ENCODE results near the gene CCDC12. TPM values are rescaled to one million over a fixed set of nuclear protein-coding genes. Genes with fewer than 3 reads are reported as not detected.

The CCDC12 gene
- total RNA-seq = 62.3 and 62.5 TPM in 2 replicates

DNA sequence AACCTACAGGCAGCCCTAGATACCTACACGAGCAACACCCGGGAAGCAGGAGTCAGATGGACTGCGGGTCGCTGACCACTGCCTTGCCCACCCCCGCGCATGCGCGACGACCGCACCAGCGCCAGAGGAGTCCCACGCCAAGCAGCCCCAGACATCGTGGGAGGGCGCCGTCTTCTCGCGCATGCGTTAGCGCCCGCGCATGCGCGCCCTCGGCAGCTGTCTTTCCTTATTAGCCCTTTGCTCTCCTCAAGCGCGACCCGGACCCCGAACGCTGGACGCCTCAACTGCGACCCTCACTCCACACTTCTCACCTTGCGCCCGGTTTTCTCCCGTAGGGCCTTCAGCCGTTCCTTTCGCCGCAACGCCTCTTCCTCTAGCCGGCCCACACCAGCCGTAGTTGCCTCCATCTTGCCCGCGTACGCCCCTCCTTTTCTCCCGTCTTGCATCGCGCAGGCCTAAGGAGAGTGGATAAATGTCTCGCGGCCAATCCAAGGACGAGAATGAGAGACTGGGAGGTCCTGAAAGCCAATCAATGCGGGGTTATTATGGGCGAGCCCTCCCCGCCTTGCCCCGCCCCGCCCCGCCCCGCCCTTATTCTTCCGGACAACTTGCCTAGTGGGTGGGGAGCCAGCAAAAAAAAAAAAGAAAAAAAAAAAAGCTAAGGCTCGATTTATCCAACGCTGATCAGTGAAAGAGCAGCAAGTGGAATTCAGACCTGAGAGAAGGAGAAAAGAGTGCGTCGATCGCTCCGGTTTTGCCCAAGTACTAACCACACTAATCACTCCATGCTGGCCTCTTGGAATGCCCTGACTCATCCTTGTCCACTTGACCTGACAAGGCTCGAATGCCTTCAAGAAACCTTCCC lies at the start of gene CCDC12:
Gene CCDC12 (minus strand): TSS at position 420 of the 865 bp plus-strand sequence. CDS start 13 bp downstream, at position 407.
- intact Hi-C loops (cut with micrococcal nuclease) = loop anchor here (1.0 to 5.0 kb wide), 8 partner anchors 43 to 1112 kb away; partner anchors contain the start of genes ELP6, SCAP and SMARCC1

DNA sequence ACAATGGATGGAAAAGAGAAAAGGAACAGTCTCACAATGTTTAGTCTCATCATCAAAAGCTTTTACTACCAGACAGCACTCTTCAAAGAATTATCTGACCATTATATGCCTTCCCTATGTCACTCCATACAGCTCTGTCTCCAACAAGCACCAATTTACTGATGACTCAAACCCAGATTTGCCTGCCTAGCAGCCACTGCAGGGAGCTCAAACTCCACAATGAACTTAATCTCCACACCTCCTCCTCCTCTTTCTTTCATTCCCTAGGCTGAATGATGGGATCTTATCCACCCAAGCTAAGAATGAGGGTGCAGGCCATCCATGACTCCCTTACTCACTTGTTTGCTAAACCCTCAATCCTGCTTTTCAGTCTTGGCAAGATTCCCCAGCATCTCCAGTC lies 48.4 kb upstream of the CCDC12 start:
- intact Hi-C loops (cut with micrococcal nuclease) = no loop called here

DNA sequence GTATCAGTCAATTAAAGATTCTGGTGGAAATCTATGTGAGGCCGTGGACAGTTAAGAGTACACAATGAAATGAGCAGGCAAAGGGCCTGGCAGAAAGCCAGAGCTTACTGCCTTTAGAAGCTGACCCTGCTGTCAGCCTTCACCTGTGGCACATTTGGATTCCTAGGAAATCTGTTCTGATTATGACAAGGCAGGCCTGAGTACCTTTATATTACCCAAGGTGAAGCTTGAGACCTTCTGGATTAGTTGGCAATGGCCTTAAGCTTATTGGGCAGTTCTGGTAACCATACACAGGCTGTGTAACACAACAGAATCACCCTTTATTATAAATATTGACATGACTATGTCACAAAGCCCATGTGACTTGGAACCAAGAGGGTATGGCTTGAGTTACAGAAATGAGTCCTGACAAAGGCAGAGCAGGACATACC lies 46.1 kb upstream of the CCDC12 start:
- intact Hi-C loops (cut with micrococcal nuclease) = no loop called here

- intact Hi-C loops (cut with micrococcal nuclease) = no loop called here
Observed at GRCh38 chr3:47020311-47020710, 43.8 kb upstream of the CCDC12 start.

GRCh38 chr3:47019201-47019600 lies 42.7 kb upstream of the CCDC12 start:
- intact Hi-C loops (cut with micrococcal nuclease) = loop anchor here (1.0 to 5.0 kb wide), 6 partner anchors 10 to 363 kb away; partner anchors contain the start of genes CCDC12 and PTPN23

DNA sequence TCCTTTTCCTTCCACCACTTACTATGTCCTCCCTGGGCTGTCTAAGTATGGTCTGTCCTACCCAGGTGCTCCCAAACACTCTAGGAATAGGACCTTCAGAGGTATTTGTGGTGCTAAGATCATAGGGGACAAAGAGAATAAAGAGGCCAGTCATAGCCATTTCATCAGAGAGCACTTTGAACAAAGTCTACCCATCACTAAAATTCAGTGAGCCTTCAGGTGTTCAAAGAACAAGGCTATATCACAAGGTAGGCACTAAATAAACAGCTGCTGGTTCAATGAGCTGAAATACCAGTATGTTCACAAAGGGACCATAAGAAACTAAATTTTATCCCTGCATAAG lies 41.7 kb upstream of the CCDC12 start:
- intact Hi-C loops (cut with micrococcal nuclease) = loop anchor here (2.0 to 5.0 kb wide), 3 partner anchors 65 to 364 kb away; partner anchors contain the start of gene PTPN23

- intact Hi-C loops (cut with micrococcal nuclease) = loop anchor here (1.0 to 5.0 kb wide), 7 partner anchors 21 to 365 kb away; partner anchors contain the start of genes NBEAL2 and PTPN23
Observed at GRCh38 chr3:47017504-47018268, 41.1 kb upstream of the CCDC12 start.

DNA sequence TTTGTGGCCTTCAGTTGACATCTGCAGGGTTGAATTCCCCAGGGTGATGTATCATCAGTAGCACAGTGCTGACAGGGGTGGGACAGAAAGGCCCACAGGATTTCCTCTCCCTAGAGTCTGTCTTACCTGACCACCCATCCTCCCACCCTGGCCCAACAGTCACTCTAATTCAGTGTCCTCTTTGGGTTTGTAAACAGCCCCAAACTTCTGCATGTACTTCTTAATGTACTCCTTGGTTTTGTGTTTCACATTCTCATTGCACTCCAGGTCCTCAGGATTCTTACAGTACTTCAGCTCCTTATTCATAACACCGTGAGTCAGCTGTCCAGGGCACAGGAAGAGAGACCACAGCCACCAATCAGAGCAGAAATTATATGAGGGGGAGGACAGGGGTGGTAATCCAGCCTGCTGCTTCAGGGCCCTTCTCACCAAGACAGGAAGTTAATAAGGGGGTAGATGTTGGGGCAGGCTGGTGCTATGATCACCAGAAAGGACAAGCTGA lies 40.4 kb upstream of the CCDC12 start:
- intact Hi-C loops (cut with micrococcal nuclease) = loop anchor here (1.0 to 5.0 kb wide), 5 partner anchors 21 to 365 kb away; partner anchors contain the start of genes NBEAL2 and PTPN23

- intact Hi-C loops (cut with micrococcal nuclease) = loop anchor here (2.0 to 5.0 kb wide), 2 partner anchors 146 to 366 kb away; partner anchors contain the start of gene PTPN23
Observed at GRCh38 chr3:47016086-47016933, 39.8 kb upstream of the CCDC12 start.

DNA sequence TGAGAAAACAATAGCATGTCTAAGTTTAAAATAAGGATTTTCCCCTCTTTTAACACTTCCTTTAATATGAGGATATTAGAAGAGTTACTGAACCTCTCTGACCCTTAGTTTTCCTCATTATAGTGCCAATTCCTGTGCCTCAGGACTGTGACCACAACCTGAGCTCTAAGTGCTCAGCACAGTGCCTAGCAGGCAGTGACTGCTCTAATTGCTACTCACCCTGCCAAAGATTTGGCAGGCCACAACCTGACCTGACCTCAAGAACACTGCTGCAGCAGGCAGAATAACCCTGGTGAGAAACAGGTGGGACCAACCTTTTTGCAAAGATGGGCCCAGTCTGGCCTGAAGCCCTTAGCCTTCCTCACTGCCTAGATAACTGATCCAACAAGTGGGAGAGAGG lies 38.6 kb upstream of the CCDC12 start:
- intact Hi-C loops (cut with micrococcal nuclease) = loop anchor here (5.0 kb wide), 1 partner anchor 367 kb away; the partner anchor contains the start of gene PTPN23

- intact Hi-C loops (cut with micrococcal nuclease) = no loop called here
Observed at GRCh38 chr3:47014036-47014435, 37.5 kb upstream of the CCDC12 start.

DNA sequence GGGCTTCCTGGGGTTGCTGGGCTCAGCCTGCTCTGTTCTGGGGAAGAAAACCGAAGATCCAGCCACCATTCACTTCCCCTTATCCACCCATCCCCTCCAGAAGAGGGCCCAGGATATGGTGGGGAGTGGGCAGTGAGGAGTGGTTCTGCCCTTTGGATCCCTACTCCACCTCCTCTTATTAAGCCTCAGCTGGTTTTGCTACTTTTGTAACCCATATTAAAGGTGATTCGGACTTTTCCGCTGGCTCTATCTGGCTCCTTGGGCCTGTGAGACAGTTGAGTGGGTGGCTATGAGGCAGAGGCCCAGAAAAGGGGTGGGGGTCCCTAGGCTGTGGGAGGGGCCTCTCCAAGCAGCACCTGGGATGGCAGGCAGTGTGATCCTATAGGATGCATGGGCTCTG lies 36.7 kb upstream of the CCDC12 start:
- intact Hi-C loops (cut with micrococcal nuclease) = no loop called here

GRCh38 chr3:47012342-47013230 lies 36.0 kb upstream of the CCDC12 start:
- intact Hi-C loops (cut with micrococcal nuclease) = no loop called here

DNA sequence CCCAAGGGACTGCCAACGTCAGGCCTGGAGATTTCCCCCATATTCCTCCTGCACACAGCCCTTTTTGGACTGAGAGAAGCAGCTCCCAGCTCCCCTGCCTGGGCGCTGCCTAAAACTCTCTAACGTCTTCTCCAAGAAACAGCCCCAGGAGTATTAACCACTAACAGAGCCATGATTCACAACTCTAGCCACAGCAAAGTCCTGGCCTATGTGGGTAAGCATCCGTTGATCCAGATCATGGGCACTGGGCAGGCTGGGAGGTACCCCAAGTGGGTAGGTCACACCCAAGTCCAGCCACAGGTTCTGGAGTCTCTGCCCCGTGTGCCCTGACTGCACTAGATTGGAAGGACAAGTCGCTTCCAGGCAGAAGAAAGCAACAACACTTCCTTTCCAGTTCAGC lies 34.8 kb upstream of the CCDC12 start:
- intact Hi-C loops (cut with micrococcal nuclease) = no loop called here

DNA sequence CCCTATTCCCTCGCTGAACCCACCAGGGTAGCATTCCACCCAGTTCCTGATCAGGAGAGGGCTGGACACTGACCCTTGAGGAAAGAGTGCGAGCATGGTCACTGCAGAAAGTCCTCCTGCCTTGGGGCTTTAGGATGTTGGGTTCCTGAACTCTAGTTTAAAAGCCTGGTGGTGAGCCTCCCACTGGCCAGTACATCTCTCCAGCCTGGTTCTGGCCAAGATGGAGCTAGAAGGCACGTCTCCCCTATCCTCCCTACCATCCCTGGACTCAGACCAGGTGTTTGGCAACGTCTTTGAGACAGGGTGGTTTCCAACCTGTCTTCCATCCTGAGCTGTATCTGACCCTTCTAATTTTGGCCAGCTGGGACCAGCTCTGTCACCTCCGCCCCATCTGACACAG lies 34.4 kb upstream of the CCDC12 start:
- intact Hi-C loops (cut with micrococcal nuclease) = no loop called here

DNA sequence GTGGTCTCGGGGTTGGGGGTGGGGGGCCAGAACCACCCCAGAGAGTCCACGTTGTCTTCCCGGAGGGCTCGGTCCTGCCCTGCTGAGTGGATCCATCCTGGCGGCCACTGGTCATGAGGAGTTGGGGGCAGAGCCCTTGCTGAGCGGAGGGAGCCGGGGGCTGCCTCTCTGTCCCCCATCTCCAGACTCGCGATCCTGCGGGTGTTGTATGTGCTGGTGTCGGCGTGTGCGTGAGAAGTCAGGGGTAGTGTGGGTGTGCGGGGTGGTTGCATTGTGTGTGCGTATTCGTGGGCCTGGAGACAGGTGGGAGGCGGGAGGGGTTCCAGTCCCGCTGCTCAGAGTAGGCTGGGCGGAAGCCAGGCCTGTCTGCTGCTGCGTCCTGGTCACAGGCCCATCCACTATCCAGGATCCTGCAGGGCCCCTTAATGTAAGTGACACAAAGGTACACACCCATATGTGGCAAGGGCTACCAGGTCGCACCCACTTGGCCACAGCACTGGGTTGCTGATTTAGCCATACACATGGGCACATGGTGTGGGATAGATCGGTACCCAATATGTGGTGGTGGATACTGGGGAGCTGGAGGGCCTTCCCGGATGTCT lies 33.7 kb upstream of the CCDC12 start:
- intact Hi-C loops (cut with micrococcal nuclease) = no loop called here

DNA sequence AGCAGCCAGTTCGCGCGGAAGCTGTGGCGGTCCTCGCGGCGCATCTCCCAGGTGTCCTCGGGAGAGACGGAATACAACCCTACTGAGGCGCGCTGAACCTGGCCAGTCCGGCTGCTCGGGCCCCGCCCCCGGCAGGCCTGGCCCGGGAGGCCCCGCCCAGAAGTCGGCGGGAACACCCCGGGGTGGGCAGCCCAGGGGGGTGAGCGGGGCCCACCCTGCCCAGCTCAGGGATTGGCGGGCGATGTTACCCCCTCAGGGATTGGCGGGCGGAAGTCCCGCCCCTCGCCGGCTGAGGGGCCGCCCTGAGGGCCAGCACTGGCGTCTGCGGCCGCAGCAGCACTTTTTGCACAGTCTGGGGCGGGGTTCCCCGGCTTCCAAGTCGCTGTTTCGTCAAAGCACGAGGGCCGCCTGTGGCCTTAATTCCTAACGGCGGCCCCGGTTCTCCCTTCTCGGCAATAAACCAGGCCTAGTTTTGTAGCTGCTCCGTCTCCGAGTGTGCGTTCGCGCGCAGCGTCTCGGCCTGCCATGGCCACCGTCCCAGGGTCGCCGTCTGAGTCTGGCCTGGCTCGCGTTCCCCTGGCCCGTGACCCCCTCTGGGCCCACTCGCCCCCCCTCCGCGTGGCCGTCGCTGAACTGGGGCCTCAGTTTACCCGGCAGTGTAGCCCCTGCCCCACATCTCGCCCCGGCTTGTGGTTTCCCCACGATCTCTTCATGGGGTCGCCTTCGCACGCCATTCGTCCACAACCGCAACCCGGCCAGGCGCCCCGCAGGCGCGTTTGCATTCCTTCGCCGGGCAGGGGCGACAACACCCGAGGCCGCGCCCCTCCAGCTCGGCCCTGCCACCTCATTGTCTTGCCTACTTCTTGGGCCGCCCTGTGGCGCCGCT lies 32.9 kb upstream of the CCDC12 start:
- intact Hi-C loops (cut with micrococcal nuclease) = loop anchor here (1.0 kb wide), 1 partner anchor 10 kb away; no protein-coding TSS in a partner anchor

GRCh38 chr3:47008851-47009224 lies 32.3 kb upstream of the CCDC12 start:
- intact Hi-C loops (cut with micrococcal nuclease) = loop anchor here (1.0 kb wide), 1 partner anchor 10 kb away; no protein-coding TSS in a partner anchor

All from T-helper 1 cell treated with Interleukin-12 subunit alpha and Interleukin-12 subunit beta and Interleukin-4 antibody, amounts not matched to agents 30 ng/mL and 1 ng/mL, for 36 hours (primary cell).